ENCODE data around the gene FGF12.

Gene FGF12

DNA sequence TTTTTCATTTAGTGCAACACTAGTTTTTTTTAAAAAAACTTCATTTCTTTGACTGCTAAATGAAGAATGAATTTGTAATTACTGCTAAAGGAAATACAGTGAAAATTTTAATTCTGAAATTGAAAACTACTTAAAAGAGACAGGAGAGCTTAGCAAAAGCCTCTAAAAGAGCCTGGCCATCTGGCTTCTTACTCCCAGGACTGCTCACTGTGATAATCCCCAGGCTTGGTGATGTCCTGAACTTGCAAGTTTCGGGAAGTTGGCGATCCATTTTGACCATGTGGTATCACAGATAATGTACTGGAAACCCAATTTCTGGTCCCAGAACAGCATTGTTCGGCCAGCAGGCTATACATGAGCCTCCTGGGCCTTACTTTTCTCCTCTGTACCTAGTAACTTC, 292.1 kb downstream of the FGF12 start:
- no peak overlapping the region for H3K4me3 ChIP-seq (ENCODE audit: low read depth, low read length, poor library complexity, severe bottlenecking)
- H3K9ac ChIP-seq (ENCODE audit: low read length) = no peak overlapping the region
- no peak overlapping the region for H2AFZ ChIP-seq (ENCODE audit: low read length)
- H3K27ac ChIP-seq (ENCODE audit: low read depth, low read length, poor library complexity, severe bottlenecking) = no peak overlapping the region
- no peaks in the 10 kb centered on the region for H3F3A ChIP-seq (ENCODE audit: insufficient read depth, low read length)
- TF ChIP-seq, protein P1, sequence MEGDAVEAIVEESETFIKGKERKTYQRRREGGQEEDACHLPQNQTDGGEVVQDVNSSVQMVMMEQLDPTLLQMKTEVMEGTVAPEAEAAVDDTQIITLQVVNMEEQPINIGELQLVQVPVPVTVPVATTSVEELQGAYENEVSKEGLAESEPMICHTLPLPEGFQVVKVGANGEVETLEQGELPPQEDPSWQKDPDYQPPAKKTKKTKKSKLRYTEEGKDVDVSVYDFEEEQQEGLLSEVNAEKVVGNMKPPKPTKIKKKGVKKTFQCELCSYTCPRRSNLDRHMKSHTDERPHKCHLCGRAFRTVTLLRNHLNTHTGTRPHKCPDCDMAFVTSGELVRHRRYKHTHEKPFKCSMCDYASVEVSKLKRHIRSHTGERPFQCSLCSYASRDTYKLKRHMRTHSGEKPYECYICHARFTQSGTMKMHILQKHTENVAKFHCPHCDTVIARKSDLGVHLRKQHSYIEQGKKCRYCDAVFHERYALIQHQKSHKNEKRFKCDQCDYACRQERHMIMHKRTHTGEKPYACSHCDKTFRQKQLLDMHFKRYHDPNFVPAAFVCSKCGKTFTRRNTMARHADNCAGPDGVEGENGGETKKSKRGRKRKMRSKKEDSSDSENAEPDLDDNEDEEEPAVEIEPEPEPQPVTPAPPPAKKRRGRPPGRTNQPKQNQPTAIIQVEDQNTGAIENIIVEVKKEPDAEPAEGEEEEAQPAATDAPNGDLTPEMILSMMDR (IDR thresholded peaks at IDR 0.05; ENCODE audit: low read length) = no peak
- no peak for TF ChIP-seq EZH2 (IDR thresholded peaks at IDR 0.05; ENCODE audit: borderline replicate concordance, low read length)
- no peaks in the 10 kb centered on the region for H3K9me3 ChIP-seq (ENCODE audit: low read length)
- H3K79me2 ChIP-seq (ENCODE audit: insufficient read depth, low read length) = no peaks in the 10 kb centered on the region
- H3K36me3 ChIP-seq (ENCODE audit: insufficient read depth, low read length) = no peaks in the 10 kb centered on the region
- H4K20me1 ChIP-seq (ENCODE audit: insufficient read depth, low read length) = no peaks in the 10 kb centered on the region
- H3K4me2 ChIP-seq (ENCODE audit: low read length) = no peak overlapping the region
- H3K27me3 ChIP-seq (ENCODE audit: insufficient read depth, low read length) = no peaks in the 10 kb centered on the region
- H3K4me1 ChIP-seq (ENCODE audit: insufficient read depth, low read length, severe bottlenecking) = no peaks in the 10 kb centered on the region
- no peaks in the 10 kb centered on the region for H3K9me2 ChIP-seq (ENCODE audit: low read depth, low read length)

DNA sequence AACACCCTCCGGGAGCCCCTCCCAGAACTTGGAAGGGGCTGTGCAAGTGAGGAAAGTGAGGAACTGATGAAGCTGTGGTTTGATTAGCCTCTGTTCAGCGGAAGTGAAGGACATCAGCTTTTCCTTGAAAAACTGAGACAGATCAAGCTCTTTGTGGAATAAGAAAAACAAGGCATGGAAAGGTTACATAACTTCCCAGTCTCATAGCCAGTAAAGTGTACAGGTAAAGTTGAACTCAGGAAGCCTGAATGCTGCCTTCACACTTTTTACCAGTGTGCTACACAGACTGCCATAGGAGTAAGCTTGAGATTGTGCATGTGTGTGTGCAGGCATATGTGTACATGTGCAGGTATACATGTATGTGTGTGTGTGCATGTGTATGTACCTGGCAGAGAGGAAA, 293.2 kb downstream of the FGF12 start:
- no peaks in the 10 kb centered on the region for H3K27me3 ChIP-seq (ENCODE audit: insufficient read depth, low read length)
- no peaks in the 10 kb centered on the region for H3K9me2 ChIP-seq (ENCODE audit: low read depth, low read length)
- no peaks in the 10 kb centered on the region for H3K36me3 ChIP-seq (ENCODE audit: insufficient read depth, low read length)
- no peak overlapping the region for H3K9ac ChIP-seq (ENCODE audit: low read length)
- no peak overlapping the region for H3K4me3 ChIP-seq (ENCODE audit: low read depth, low read length, poor library complexity, severe bottlenecking)
- no peaks in the 10 kb centered on the region for H3K4me1 ChIP-seq (ENCODE audit: insufficient read depth, low read length, severe bottlenecking)
- no peaks in the 10 kb centered on the region for H3F3A ChIP-seq (ENCODE audit: insufficient read depth, low read length)
- no peaks in the 10 kb centered on the region for H3K9me3 ChIP-seq (ENCODE audit: low read length)
- H3K79me2 ChIP-seq (ENCODE audit: insufficient read depth, low read length) = no peaks in the 10 kb centered on the region
- no peak overlapping the region for H3K27ac ChIP-seq (ENCODE audit: low read depth, low read length, poor library complexity, severe bottlenecking)
- no peak overlapping the region for H2AFZ ChIP-seq (ENCODE audit: low read length)
- H3K4me2 ChIP-seq (ENCODE audit: low read length) = no peak overlapping the region
- H4K20me1 ChIP-seq (ENCODE audit: insufficient read depth, low read length) = no peaks in the 10 kb centered on the region
- TF ChIP-seq, protein P1 (IDR thresholded peaks at IDR 0.05; ENCODE audit: low read length) = no peak
- no peak for TF ChIP-seq EZH2 (IDR thresholded peaks at IDR 0.05; ENCODE audit: borderline replicate concordance, low read length)

DNA sequence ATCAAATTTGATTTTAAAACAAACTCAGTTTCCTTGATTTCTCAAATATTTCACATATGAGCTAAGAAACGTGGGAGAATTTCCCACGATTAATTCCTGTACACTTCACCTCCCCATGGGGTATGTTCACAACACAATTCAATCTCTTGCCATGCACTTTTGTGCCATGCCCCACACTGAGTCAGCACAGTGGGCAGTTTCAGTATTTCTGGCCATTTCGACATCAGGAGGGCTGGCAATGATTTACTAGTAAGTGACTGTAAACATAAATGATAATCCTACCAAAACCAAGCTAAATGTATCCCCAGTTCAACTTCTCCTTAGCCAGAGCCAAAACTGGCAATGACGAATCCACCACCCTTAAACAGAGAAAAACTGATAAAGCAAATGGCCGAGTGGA, 293.6 kb downstream of the FGF12 start:
- no peaks in the 10 kb centered on the region for H3K79me2 ChIP-seq (ENCODE audit: insufficient read depth, low read length)
- no peaks in the 10 kb centered on the region for H3K36me3 ChIP-seq (ENCODE audit: insufficient read depth, low read length)
- no peak overlapping the region for H3K4me3 ChIP-seq (ENCODE audit: low read depth, low read length, poor library complexity, severe bottlenecking)
- TF ChIP-seq, protein P1 (IDR thresholded peaks at IDR 0.05; ENCODE audit: low read length) = no peak
- TF ChIP-seq EZH2 (IDR thresholded peaks at IDR 0.05; ENCODE audit: borderline replicate concordance, low read length) = no peak
- H3K9me2 ChIP-seq (ENCODE audit: low read depth, low read length) = no peaks in the 10 kb centered on the region
- no peaks in the 10 kb centered on the region for H3K27me3 ChIP-seq (ENCODE audit: insufficient read depth, low read length)
- no peaks in the 10 kb centered on the region for H4K20me1 ChIP-seq (ENCODE audit: insufficient read depth, low read length)
- no peak overlapping the region for H3K27ac ChIP-seq (ENCODE audit: low read depth, low read length, poor library complexity, severe bottlenecking)
- H3F3A ChIP-seq (ENCODE audit: insufficient read depth, low read length) = no peaks in the 10 kb centered on the region
- H3K4me2 ChIP-seq (ENCODE audit: low read length) = no peak overlapping the region
- no peaks in the 10 kb centered on the region for H3K4me1 ChIP-seq (ENCODE audit: insufficient read depth, low read length, severe bottlenecking)
- no peak overlapping the region for H2AFZ ChIP-seq (ENCODE audit: low read length)
- no peak overlapping the region for H3K9ac ChIP-seq (ENCODE audit: low read length)
- no peaks in the 10 kb centered on the region for H3K9me3 ChIP-seq (ENCODE audit: low read length)
